ENCODE measurements around the gene MED17. TPM values are rescaled to one million over a fixed set of nuclear protein-coding genes. Genes with fewer than 3 reads are reported as not detected.

The MED17 gene
- total and polyA plus RNA-seq, 9 donors: 24.9 to 38.3 (median 32.0) TPM

GRCh38 chr11:93766504-93766903 lies 17.6 kb upstream of the MED17 start:
- Histone ChIP-seq H3K27me3 (no peaks in the 10 kb centered on the region), H3K27ac (no peak overlapping the region), H3K9me3 (no peaks in the 10 kb centered on the region), H3K4me3 (no peak overlapping the region), H3K36me3 (no peaks in the 10 kb centered on the region), H3K4me1 (ENCODE audit: insufficient read depth) (no peaks in the 10 kb centered on the region)
- TF ChIP-seq CTCF (IDR thresholded peaks at IDR 0.05) (no peak), POLR2A (IDR thresholded peaks at IDR 0.05) (no peak), EP300 (IDR thresholded peaks at IDR 0.05) (no peak)
- intact Hi-C loops (cut with DNase I): no loop called here
- DNase-seq: no peak
- 44 to 66% (median 56%) methylated on average over 5 of the region's 5 CpGs for WGBS, 3 donors

- 75 to 84% (median 82%) methylated on average over 3 of the region's 3 CpGs for WGBS, 3 donors
- intact Hi-C loops (cut with DNase I): no loop called here
- no peak for DNase-seq
Measured at GRCh38 chr11:93767018-93767417, 17.1 kb upstream of the MED17 start.

GRCh38 chr11:93770160-93770559 lies 13.9 kb upstream of the MED17 start:
- TF ChIP-seq EP300 (IDR thresholded peaks at IDR 0.05) (no peak), CTCF (IDR thresholded peaks at IDR 0.05) (no peak), POLR2A (IDR thresholded peaks at IDR 0.05) (no peak)
- Histone ChIP-seq H3K27ac (no peak overlapping the region), H3K4me3 (no peak overlapping the region), H3K9me3 (no peaks in the 10 kb centered on the region), H3K36me3 (no peaks in the 10 kb centered on the region), H3K4me1 (ENCODE audit: insufficient read depth) (no peaks in the 10 kb centered on the region), H3K27me3 (no peaks in the 10 kb centered on the region)
- WGBS, 3 donors: 36 to 46% (median 42%) methylated on average over 1 of the region's 1 CpG
- no peak for DNase-seq
- intact Hi-C loops (cut with DNase I): no loop called here

More at GRCh38 chr11:93767018-93767417, 17.1 kb upstream of the MED17 start:
- Histone ChIP-seq H3K4me1 (ENCODE audit: insufficient read depth) (no peaks in the 10 kb centered on the region), H3K9me3 (no peaks in the 10 kb centered on the region), H3K4me3 (no peak overlapping the region), H3K36me3 (no peaks in the 10 kb centered on the region), H3K27me3 (no peaks in the 10 kb centered on the region), H3K27ac (no peak overlapping the region)
- TF ChIP-seq EP300 (IDR thresholded peaks at IDR 0.05) (no peak), CTCF (IDR thresholded peaks at IDR 0.05) (no peak), POLR2A (IDR thresholded peaks at IDR 0.05) (no peak)

GRCh38 chr11:93772123-93772522 lies 12.0 kb upstream of the MED17 start:
- intact Hi-C loops (cut with DNase I): no loop called here
- no peak overlapping the region for H3K27ac ChIP-seq
- H3K36me3 ChIP-seq: no peaks in the 10 kb centered on the region
- no peak for TF ChIP-seq POLR2A (IDR thresholded peaks at IDR 0.05)
- TF ChIP-seq EP300 (IDR thresholded peaks at IDR 0.05): no peak
- no peak for TF ChIP-seq CTCF (IDR thresholded peaks at IDR 0.05)
- H3K4me3 ChIP-seq: no peak overlapping the region
- no peak for DNase-seq
- H3K4me1 ChIP-seq (ENCODE audit: insufficient read depth): no peaks in the 10 kb centered on the region
- H3K27me3 ChIP-seq: no peaks in the 10 kb centered on the region
- WGBS, 3 donors: 89 to 98% (median 97%) methylated on average over 4 of the region's 4 CpGs
- no peaks in the 10 kb centered on the region for H3K9me3 ChIP-seq
